ENCODE data around the gene ADPRS. TPM values are rescaled to one million over a fixed set of nuclear protein-coding genes. Genes with fewer than 3 reads are reported as not detected.

Gene ADPRS
- total RNA-seq, 1 experiment from 2014 or later, result 26.8 TPM

DNA sequence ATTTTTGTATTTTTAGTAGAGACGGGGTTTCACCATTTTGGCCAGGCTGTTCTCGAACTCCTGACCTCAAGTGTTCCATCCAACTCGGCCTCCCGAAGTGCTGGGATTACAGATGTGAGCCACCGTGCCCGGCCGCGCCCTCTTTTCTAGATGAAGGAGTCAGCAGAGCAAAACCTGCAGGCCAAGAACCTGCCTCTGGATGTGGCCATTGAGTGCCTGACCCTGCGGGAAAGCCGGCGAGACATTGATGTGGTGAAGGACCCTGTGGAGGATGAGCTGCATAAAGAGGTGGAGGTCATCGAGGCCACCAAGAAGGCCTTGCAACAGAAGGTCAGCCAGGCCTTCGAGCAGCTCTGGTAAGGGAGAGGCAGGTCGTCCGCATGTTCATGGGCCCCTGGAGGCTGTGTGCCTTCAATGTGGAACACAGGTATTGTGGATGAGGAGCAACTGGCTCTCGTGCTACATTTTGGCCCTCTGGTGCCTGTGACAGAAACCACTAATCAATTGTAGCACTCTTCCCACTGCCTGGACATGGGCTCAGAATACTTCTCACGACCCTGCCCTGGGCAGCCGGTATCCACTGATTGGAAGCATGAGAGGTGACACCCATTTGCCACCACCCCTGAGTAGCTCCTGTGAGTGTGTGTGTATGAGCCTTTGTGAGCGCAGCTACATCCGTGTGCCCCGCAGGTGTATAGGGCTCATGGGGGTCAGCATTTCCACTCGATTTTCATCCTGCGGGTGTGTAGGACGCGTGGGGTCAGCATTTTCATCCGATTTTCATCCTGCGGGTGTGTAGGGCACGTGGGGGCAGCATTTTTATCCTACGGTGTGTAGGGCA lies 2.8 kb upstream of the ADPRS start:
- DNase-seq (ENCODE audit: low read depth, low spot score), result no peak
- in situ Hi-C loops (cut with HindIII; ENCODE audit: low pct_unique_long_range_greater_than_20kb, low sequenced_read_pairs), result no loop called here

DNA sequence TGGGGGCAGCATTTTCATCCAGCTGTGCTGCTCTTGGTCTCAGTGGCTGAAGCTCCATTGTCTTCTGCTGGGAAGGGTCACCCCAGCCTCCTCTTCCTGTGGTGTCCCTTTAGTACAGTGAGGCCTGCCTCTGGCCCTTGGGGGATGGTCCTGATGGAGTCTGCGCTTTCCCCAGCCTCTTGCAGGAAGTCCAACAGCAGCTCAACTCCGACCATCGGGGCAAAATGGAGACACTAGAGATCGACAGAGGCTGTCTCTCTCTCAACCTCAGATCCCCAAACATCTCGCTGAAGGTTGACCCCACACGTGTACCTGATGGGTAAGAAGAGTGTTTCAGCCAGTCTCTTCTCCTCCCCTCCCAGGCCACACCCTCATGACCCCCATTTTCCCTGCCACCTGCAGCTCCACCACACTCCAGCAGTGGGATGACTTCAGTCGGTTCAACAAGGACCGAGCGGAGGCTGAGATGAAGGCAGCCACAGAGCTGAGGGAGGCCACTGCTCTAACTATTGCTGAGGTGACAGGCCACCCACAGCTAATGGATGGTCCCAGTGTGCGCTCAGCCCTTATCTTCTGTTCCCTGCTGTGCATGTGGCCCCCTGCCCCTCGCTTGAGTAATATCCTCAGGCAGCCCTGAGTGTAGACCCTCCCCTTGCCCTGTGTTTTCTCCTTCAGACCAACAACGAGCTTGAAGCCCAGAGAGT lies 2.0 kb upstream of the ADPRS start:
- no peak for DNase-seq (ENCODE audit: low read depth, low spot score)
- in situ Hi-C loops (cut with HindIII; ENCODE audit: low pct_unique_long_range_greater_than_20kb, low sequenced_read_pairs), result no loop called here

DNA sequence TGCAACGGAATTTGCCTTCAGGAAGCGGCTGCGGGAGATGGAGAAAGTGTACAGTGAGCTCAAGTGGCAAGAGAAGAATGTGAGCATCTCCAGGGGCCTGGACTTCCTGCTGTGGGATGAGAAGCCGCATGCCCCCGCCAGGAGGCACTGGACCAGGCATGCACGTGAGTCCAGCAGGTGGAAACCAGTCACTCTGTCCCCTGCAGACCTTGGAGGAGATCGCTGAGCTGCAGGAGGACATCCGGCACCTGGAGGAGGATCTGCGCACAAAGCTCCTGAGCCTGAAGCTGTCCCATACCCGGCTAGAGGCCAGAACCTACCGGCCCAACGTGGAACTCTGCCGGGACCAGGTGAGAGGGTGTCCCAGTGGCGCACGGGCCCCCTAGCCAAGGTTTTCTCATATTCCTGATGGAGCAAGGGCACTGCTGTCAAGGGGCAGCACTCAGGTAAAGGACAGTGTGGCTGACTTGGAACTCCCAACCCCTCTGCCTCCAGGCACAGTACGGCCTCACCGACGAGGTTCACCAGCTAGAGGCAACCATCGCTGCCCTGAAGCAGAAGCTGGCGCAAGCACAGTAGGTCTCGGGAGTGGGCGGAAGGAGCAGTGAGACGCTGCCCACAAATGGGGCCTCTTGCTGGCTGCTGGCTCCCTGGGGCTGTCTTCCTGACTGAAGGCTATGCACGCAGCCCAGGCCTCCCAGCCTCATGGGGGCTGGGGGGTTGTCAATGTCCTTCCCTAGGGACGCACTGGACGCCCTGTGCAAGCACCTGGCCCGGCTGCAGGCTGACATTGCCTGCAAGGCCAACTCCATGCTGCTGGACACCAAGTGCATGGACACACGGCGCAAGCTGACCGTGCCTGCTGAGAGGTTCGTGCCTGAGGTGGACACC lies 1.2 kb upstream of the ADPRS start:
- no peak for DNase-seq (ENCODE audit: low read depth, low spot score)
- in situ Hi-C loops (cut with HindIII; ENCODE audit: low pct_unique_long_range_greater_than_20kb, low sequenced_read_pairs), result no loop called here

DNA sequence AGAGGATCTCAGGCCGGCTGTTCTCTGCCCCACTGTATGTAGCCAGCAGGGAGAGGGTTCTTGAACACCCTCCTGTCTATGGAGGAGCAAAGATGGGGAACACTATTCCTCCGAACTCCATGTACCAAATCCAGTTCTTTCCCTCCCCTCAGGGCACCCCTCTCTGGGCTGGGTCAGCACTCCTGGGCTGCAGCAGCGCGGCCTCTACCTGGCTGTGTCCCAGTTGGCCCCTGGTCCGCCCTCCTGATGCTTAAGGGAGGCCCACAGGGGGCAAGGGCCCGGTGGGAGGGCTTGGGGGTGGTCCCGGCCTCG lies 471 bp upstream of the ADPRS start:
- in situ Hi-C loops (cut with HindIII; ENCODE audit: low pct_unique_long_range_greater_than_20kb, low sequenced_read_pairs), result no loop called here
- no peak for DNase-seq (ENCODE audit: low read depth, low spot score)

DNA sequence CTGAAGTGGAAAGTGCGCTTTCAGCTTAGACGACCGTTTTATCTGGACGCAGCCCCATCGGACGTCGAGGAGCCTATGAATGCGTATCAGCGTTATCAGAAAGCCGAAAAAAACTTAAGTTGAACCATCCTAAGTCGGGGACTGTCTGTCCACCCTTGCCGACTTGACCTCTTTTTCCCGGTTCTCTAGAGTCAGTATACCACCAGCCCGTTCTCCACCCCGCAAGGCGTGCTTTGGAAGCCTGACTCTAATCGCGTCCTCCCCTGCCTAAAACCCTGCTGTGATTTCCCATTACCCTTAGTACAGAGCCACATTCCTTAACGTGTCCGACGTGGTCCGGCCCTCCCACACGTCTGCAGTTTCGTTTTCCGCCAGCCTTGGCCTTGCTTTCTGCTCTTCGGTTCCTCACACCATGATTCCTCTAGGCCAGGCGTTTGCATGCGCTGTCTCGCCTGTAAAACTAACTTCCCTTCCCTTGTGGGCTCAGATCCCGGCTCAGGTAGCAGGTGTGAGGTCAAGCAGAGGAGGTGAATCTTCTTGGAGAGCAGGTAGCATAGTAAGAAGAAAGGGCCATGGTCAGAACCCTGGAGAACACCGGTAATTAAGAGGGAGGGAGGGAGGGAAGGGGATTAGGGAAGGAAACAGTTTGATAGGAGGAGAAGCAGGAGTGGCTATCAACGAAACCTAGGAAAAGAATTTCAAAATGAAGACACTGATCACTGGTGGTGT lies 865 bp downstream of the ADPRS start:
- in situ Hi-C loops (cut with HindIII; ENCODE audit: low pct_unique_long_range_greater_than_20kb, low sequenced_read_pairs), result no loop called here
- DNase-seq (ENCODE audit: low read depth, low spot score), result no peak

DNA sequence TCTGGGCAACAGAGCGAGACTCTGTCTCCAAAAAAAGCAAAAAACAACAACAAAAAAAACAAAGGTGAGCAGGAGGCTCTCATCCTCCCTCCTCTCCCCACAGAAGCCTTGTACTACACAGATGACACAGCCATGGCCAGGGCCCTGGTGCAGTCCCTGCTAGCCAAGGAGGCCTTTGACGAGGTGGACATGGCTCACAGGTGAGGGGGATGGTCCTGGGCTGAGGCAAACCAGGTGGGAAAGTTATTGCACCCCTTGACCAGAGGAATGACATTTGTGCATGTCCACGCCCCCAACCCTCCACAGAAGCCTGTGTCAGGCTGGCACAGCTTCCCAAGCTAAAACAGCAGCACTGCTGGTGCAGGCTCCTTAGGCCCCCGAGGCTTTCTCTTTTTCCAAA lies 2.4 kb downstream of the ADPRS start:
- DNase-seq (ENCODE audit: low read depth, low spot score), result no peak
- in situ Hi-C loops (cut with HindIII; ENCODE audit: low pct_unique_long_range_greater_than_20kb, low sequenced_read_pairs), result no loop called here

DNA sequence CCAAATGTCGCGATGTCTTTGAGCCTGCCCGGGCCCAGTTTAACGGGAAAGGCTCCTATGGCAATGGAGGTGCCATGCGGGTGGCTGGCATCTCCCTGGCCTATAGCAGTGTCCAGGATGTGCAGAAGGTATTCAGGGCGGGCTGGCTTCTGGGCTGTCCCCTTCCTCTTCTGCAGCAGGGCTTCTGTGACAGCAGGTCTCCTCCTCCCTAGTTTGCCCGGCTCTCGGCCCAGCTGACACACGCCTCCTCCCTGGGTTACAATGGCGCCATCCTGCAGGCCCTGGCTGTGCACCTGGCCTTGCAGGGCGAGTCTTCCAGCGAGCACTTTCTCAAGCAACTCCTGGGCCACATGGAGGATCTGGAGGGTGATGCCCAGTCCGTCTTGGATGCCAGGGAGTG lies 3.0 kb downstream of the ADPRS start:
- in situ Hi-C loops (cut with HindIII; ENCODE audit: low pct_unique_long_range_greater_than_20kb, low sequenced_read_pairs), result no loop called here
- DNase-seq (ENCODE audit: low read depth, low spot score), result no peak

DNA sequence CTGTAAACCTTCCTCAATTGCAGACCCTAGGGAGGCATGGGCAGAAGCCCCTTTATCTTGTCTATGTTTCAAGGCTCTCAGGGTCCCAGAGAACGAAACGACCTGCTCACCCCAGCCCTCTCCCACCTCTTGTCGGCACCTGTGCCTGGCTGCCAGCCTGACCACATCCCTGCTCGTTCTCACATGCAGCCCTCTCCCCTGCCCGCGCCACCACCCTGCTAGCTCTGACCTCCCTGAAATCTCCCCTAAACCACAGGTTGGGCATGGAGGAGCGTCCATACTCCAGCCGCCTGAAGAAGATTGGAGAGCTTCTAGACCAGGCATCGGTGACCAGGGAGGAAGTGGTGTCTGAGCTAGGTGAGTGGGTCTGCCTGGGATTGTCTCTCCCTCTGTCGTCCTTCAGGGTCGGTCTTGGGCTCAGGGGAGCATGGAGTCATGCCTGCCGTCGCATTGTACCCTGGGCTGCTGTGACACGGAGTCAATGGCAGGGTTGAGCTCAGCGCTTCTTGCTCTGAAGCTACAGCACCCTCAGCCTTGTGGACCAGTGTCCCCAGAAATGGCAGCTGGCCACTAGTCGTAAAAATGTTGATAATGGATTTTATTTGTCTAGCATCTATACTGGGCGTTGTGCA lies 3.6 kb downstream of the ADPRS start:
- DNase-seq (ENCODE audit: low read depth, low spot score), result no peak
- in situ Hi-C loops (cut with HindIII; ENCODE audit: low pct_unique_long_range_greater_than_20kb, low sequenced_read_pairs), result no loop called here

DNA sequence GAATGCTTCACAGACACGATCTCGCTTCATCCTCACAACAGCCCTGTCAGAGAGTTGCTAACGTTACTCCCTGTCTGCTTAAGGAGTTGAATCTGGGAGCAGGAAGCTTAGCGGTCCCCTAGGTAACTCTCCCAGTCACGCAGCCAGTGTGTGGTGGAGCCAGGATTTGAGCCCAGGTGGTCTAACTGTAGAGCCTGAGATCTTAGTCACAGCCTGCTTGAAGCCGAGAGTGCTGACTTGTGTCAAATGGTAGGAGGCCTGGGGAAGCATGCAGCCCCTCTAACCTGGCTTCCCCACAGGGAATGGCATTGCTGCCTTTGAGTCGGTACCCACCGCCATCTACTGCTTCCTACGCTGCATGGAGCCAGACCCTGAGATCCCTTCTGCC lies 4.1 kb downstream of the ADPRS start:
- in situ Hi-C loops (cut with HindIII; ENCODE audit: low pct_unique_long_range_greater_than_20kb, low sequenced_read_pairs), result no loop called here
- no peak for DNase-seq (ENCODE audit: low read depth, low spot score)

DNA sequence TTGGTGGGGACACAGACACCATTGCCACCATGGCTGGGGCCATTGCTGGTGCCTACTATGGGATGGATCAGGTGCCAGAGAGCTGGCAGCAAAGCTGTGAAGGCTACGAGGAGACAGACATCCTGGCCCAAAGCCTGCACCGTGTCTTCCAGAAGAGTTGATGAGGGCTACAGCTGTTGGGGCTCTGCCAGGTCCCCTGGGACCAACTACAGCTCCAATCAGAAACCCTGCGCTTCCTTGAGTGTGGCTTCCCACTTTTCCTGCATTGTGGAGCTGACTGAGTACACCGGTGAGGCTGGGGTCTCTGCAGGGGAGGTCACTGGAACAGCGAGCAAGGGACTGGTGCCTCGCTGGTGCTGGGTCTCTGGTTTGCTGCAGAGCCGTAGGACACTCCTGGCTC lies 4.5 kb downstream of the ADPRS start:
- in situ Hi-C loops (cut with HindIII; ENCODE audit: low pct_unique_long_range_greater_than_20kb, low sequenced_read_pairs), result no loop called here
- no peak for DNase-seq (ENCODE audit: low read depth, low spot score)

DNA sequence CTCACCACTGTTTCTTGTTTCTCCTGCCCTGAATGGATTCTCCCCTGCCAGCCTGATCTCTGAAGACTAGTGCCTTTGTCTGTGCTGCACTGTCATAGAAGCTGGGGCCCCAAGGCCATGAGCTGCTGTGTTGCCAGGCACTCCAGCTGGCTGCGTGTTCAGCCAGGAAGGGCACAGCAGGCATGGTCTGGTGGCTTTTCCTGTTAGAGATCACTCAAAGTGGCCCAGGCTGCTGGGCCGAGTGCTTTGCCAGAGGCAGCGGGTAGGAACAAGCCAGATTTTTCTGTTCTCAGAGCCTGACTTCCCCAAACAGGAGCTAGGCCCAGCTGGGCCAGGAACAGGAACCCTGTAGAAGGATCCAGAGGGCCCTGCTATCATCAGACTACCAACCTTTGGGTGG lies 5.2 kb downstream of the ADPRS start:
- in situ Hi-C loops (cut with HindIII; ENCODE audit: low pct_unique_long_range_greater_than_20kb, low sequenced_read_pairs), result no loop called here
- DNase-seq (ENCODE audit: low read depth, low spot score), result peak; percentile 10

DNA sequence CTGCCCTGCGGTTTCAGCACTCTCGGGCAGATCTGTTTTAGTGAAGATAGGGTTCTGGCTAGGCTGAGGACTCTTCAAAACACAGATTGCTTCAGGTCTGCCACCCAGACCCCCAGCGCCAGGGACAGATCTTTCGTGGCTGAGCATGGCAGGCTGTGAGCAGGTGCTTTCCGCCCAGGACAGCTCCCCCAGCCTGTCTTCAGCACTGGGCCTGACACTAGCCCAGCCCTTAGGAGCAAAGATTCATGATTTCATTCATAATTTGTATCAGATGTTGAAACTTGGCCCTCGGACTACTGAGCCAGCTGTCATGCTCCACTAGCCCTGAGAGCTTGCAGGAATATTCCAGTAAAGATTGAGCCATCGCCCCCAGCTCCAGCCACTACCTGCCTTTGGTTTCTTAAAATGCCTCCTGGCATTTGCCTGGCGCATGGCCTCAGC lies 5.9 kb downstream of the ADPRS start:
- in situ Hi-C loops (cut with HindIII; ENCODE audit: low pct_unique_long_range_greater_than_20kb, low sequenced_read_pairs), result no loop called here
- DNase-seq (ENCODE audit: low read depth, low spot score), result no peak

DNA sequence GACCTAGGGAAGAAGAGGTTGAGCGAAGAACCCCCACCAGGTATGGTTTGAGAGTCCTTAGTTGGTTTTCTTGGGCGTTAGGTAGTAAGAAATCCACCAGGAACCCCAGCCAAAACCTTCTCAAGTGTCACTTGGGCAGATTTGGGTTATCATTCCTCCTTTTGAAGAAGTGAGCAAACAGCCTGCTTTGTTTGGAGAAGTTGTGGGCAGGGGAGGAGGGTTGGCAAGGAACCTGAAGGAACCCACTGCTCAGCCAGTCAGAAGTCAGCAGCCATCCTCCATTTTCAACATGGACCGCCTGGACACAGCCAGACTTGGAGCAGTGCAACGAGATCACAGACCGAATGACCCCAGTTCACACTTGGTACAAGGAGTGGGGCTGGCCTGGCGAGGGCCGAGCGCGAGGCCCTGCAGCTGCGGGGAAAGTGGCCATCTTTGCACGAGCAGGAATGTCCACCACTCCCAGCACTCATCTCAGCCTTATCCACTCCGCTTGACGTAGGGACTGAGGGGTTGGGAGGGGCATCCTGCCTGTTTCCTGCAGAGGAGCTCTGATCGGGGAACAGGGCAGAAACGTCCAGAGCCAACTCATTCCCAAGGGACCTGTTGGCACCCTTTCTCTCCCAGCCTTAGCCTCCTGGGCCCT lies 7.2 kb downstream of the ADPRS start:
- in situ Hi-C loops (cut with HindIII; ENCODE audit: low pct_unique_long_range_greater_than_20kb, low sequenced_read_pairs), result no loop called here
- no peak for DNase-seq (ENCODE audit: low read depth, low spot score)

DNA sequence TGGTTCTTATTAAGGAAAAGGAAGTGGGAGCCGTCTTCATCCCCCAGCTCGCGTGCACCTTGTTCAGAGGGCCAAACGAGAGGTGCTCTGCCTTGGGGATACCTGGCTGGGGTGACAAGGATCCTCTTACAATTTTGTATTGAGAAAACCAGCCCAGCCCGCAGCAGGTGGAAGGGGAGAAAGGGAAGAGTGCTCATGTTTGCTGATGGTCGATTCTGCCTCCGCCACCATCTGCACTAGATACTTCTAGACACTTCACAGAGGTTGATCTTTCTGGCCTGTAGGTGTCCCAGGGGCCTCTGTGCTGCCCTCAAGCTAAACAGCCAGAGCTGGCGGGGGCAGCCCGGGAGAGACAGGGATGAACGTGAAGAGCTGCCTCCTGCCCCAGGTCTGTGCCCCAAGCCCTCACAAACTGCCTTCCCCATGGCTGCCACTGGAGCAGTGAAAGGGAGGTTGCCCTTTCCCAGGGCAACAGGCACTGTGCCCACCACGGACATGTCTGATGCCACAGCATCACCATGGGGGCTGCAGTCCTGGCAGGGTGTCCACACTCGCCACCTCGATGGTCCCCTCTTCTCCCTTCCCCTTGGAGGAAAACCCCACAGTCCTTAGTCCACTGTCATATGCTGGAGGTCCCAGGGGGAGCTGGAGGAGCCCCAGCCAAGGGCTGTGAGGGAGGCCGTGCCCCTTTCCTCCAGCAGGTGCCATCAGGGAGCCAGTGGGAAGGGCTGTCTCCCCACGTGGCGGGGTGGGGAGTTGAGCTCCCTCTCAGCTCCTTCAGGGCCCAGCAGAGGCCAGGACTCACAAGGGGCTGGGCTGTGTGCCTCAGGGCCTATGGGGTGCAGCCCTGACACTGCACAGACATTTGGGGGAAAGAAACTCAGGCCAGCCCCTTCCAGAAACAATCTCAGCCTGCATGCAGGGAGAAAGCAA lies 8.1 kb downstream of the ADPRS start:
- in situ Hi-C loops (cut with HindIII; ENCODE audit: low pct_unique_long_range_greater_than_20kb, low sequenced_read_pairs), result no loop called here
- peak; percentile 30 for DNase-seq (ENCODE audit: low read depth, low spot score)

DNA sequence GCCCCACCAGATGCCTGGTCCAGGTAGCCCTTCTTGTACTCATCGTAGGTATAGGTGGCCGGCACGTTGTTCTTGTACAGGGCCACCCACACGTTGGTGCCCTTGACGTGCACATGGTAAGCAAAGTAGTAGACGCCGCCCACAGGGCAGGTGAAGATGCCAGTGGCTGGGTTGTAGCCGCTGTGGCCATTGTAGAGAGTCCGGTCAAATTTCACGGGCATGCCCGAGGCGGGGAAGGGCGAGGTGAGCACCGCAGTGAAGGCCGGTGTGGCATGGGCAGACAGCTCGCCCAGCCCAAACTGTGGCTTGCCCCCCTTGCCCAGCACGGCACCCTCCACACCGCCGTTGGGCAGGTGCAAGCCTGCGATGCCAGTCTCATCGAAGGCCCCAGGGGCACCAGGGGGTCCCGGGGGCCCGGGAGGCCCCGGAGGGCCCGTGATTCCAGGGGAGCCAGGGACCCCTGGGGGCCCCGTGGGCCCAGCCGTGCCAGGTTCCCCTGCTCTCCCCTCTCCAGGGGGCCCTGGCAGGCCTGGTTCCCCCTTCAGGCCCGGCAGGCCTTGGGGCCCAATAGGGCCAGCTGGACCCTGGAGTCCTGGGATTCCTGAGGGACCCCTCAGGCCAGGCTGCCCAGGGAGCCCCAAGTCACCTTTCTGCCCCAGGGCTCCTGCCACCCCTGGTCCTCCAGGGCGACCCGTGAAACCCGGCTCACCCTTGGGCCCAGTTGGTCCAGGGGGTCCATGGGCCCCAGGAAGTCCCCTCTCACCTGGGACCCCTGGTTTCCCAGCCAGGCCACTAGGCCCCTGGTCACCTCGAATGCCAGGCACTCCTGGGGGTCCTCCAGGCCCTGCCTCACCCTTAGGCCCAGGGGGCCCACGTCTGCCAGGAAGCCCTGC lies 9.2 kb downstream of the ADPRS start:
- no peak for DNase-seq (ENCODE audit: low read depth, low spot score)
- in situ Hi-C loops (cut with HindIII; ENCODE audit: low pct_unique_long_range_greater_than_20kb, low sequenced_read_pairs), result no loop called here

All from SK-MEL-5 (cell line).